Skeletal muscle tissue (tissue), 4 donors: ENCODE data around the gene DIS3L2. TPM values are rescaled to one million over a fixed set of nuclear protein-coding genes. Genes with fewer than 3 reads are reported as not detected.

Source experiments
- H3K27ac ChIP-seq: one replicate; pipeline ENCODE4 v1.7.0; 2013; ENCODE audit warnings: mild to moderate bottlenecking, low read depth, low read length, inconsistent platforms
- H3K27me3 ChIP-seq, 3 donors: one replicate each; pipeline ENCODE4 v1.7.0; 2013; ENCODE audit warnings: low read length in 3 of 3; ENCODE audit not compliant: control insufficient read depth in 3 of 3, insufficient read depth in 3 of 3
- H3K36me3 ChIP-seq, 3 donors: one replicate each; pipeline ENCODE4 v1.7.0; 2013; ENCODE audit warnings: low read length in 3 of 3; ENCODE audit not compliant: control insufficient read depth in 3 of 3, insufficient read depth in 3 of 3
- H3K4me1 ChIP-seq, 3 donors: one replicate each; pipeline ENCODE4 v1.7.0; 2013; ENCODE audit warnings: low read length in 3 of 3, mild to moderate bottlenecking in 3 of 3; ENCODE audit not compliant: control insufficient read depth in 3 of 3, insufficient read depth in 3 of 3
- H3K4me3 ChIP-seq, 3 donors: one replicate each; pipeline ENCODE4 v1.7.0; 2013; ENCODE audit warnings: low read length in 3 of 3
- H3K9ac ChIP-seq, 3 donors: one replicate each; pipeline ENCODE4 v1.7.0; 2013; ENCODE audit warnings: low read length in 3 of 3, mild to moderate bottlenecking in 3 of 3, moderate library complexity in 2 of 3, low read depth in 1 of 3
- H3K9me3 ChIP-seq, 3 donors: one replicate each; pipeline ENCODE4 v1.7.0; 2013; ENCODE audit warnings: low read length in 3 of 3; ENCODE audit not compliant: control insufficient read depth in 3 of 3
- total RNA-seq: library from RNA; depleted of rRNA; stranded (reverse); fragments of >200 nt; gene quantifications from one replicate; pipeline ENCODE4 v1.2.3, GENCODE V29; 2014
- donor health status: Osteomylitis.

The DIS3L2 gene
- total RNA-seq, 1 donor from 2014 or later: 24.0 TPM

DNA sequence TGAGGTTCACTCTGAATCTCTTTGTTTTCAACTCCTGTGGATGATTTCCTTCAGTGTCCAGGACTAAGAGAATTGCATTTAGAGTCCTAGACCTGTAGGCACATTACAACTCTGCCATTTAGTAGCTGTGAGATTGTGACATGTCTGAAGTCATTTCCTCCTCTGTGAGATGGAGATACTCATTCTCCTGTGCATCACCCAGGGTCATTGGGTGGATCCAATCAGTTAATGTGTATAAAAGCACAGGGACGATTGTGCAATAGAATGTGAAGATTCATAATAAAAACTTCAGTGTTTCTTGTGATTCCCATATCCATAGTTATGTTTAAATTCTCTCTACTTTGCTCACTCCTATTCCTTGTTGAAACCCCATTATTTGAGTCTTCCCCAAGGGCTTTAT lies 113.6 kb downstream of the DIS3L2 start:
- H3K27ac ChIP-seq: no peak overlapping the region
- no peak overlapping the region for H3K4me3 ChIP-seq
- no peaks in the 10 kb centered on the region for H3K36me3 ChIP-seq
- H3K4me1 ChIP-seq: peaks cover 7 to 21% (median 10%) of the 10 kb centered on the region in 3 donors
- H3K27me3 ChIP-seq: no peaks in the 10 kb centered on the region
- H3K9ac ChIP-seq: no peak overlapping the region
- no peaks in the 10 kb centered on the region for H3K9me3 ChIP-seq

DNA sequence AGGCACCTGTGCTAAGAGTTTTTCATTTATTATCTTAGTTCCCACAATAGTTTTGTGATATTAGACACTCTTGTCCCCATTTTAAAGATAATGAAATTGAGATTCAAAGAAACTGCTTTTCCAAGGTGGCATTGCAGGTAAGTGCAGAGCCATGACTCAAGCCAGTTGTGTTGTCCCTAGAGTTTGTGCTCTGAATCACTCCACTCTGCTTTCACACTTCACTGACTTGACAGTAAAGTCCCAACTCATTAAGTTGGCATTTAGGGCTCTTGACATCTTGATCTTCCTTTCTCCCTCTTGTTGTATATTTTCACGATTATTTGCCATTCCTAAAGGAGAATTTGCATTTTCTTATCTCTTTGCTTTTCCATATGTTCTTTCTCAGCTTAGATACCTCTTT lies 114.3 kb downstream of the DIS3L2 start:
- H3K9me3 ChIP-seq: no peaks in the 10 kb centered on the region
- H3K27me3 ChIP-seq: no peaks in the 10 kb centered on the region
- no peak overlapping the region for H3K9ac ChIP-seq
- peaks cover 7 to 21% (median 10%) of the 10 kb centered on the region in 3 donors for H3K4me1 ChIP-seq
- H3K36me3 ChIP-seq: no peaks in the 10 kb centered on the region
- H3K27ac ChIP-seq: no peak overlapping the region
- no peak overlapping the region for H3K4me3 ChIP-seq

DNA sequence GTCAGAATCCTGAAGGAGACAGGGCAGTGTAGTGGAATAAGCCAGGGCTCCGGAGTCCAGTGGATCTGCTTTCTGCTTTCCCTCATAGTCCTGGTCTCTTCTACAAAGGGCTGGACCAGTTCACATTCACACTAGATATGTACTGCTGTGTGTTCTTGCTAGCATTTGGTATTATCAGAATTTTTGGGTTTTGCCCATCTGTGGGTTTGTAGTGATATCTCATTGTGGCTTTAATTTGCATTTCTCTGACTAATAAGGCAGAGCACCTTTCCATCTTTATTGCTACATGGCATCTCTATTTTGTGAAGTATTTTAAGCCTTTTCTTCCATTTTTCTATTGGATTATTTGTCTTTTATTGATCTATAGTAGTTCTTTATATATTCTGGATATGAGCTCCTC lies 114.8 kb downstream of the DIS3L2 start:
- Histone ChIP-seq H3K4me1 (peaks cover 7 to 21% (median 10%) of the 10 kb centered on the region in 3 donors), H3K36me3 (no peaks in the 10 kb centered on the region), H3K9ac (no peak overlapping the region), H3K9me3 (no peaks in the 10 kb centered on the region), H3K27ac (no peak overlapping the region), H3K4me3 (no peak overlapping the region), H3K27me3 (no peaks in the 10 kb centered on the region)

DNA sequence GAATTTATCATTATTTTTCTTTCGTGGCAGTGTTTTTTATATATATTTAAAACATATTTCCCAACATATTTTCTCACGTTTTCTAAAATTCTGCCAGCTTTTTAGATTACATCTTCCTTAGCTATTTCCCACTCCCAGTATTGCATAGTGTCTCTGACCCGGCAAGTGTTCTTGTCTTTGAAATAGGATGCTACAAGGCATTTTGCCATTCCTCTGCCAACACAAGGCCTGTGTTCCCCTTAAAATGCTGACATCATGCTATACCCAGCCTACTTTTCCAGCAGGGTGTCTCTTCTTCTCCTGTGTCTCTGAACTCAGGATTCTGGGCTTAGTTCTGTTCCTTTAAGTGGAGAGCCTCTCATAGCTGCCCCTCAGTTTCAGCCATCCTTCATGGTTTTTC lies 115.2 kb downstream of the DIS3L2 start:
- no peaks in the 10 kb centered on the region for H3K9me3 ChIP-seq
- H3K36me3 ChIP-seq: no peaks in the 10 kb centered on the region
- peaks cover 7 to 21% (median 10%) of the 10 kb centered on the region in 3 donors for H3K4me1 ChIP-seq
- peak overlapping the region in 1 of 3 donors; percentile 15 for H3K9ac ChIP-seq
- no peaks in the 10 kb centered on the region for H3K27me3 ChIP-seq
- no peak overlapping the region for H3K4me3 ChIP-seq
- no peak overlapping the region for H3K27ac ChIP-seq

DNA sequence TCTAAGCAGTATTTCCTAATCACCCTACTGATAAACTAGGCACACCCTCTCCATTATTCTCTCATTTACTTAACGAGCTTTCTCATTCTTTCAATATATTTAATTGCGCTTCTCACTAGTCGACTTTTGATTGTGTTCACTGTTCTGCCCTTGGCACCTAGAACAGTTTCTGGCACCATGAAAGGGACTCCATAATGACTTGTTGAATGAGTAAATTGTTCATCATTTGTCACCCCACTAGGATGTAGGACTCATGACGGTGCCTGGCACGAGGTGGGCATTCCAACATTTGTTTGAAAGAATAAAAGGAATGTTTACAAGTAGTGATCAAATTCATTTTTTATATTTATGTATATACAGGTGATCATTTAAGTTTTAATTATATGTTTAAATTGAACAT lies 123.7 kb downstream of the DIS3L2 start:
- H3K9me3 ChIP-seq: no peaks in the 10 kb centered on the region
- H3K27ac ChIP-seq: no peak overlapping the region
- no peak overlapping the region for H3K9ac ChIP-seq
- H3K4me3 ChIP-seq: no peak overlapping the region
- peaks cover 0 to 3% (median 2%) of the 10 kb centered on the region in 3 donors for H3K36me3 ChIP-seq
- H3K4me1 ChIP-seq: no peaks in the 10 kb centered on the region
- no peaks in the 10 kb centered on the region for H3K27me3 ChIP-seq

DNA sequence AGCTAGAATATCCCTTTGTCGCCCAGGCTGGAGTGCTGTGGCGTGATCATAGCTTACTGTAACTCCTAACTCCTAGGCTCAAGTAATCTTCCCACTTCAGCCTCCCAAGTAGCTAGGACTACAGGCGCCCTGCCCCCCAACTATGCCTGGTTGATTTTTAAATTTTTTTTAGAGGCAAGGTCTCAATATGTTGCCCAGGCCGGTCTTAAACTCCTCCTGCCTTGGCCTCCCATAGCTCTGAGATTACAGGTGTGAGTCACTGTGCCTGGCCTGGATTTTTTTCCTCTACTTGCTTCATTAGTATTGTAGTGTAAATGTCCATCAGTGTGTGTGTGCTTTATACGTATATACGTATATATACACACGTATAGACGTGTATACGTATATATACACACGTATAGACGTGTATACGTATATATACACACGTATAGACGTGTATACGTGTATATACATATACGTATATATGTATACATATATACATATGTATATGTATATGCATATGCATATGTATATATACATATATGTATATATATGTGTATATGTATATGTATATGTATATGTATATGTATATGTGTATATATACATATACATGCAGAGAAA lies 124.4 kb downstream of the DIS3L2 start:
- Histone ChIP-seq H3K27me3 (no peaks in the 10 kb centered on the region), H3K4me3 (no peak overlapping the region), H3K4me1 (no peaks in the 10 kb centered on the region), H3K27ac (no peak overlapping the region), H3K9me3 (no peaks in the 10 kb centered on the region), H3K36me3 (peaks cover 0 to 3% (median 2%) of the 10 kb centered on the region in 3 donors), H3K9ac (no peak overlapping the region)

DNA sequence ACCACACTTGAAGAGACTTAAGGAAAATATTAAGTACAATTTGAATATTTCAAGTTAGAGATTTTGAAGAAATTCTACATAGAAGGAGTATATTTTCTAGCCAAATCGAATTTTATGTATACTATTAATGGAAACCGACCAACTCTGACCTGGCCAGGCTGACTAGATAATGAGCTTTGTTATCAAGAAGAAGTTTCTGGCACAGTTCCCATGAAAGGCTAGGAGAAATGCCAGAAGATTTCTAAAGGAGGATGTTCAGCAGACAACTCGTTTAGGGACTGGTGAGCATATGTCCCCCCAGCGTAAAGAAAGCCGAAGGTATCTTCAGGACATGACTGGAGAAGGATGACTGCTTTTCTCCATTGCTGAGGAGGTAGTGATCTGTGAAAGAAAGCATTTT lies 127.3 kb downstream of the DIS3L2 start:
- no peak overlapping the region for H3K9ac ChIP-seq
- H3K4me1 ChIP-seq: no peaks in the 10 kb centered on the region
- peaks cover 0 to 3% (median 2%) of the 10 kb centered on the region in 3 donors for H3K36me3 ChIP-seq
- no peak overlapping the region for H3K4me3 ChIP-seq
- H3K27me3 ChIP-seq: no peaks in the 10 kb centered on the region
- peaks cover 0 to 2% (median 0%) of the 10 kb centered on the region in 3 donors for H3K9me3 ChIP-seq
- no peak overlapping the region for H3K27ac ChIP-seq

DNA sequence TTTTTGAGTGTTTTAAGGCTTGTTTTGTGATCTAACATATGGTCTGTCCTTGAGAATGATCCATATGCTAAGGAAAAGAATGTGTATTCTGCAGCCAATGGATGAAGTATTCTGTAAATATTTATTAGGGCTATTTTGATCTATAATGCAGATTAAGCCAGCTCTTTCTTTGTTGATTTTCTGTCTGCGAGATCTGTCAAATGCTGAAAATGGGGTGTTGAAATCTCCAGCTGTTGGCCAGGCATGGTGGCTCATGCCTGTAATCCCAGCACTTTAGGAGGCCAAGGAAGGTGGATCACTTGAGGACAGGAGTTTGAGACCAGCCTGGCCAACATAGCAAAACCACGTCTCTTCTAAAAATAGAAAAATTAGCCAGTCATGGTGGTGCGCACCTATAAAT lies 132.7 kb downstream of the DIS3L2 start:
- H3K4me3 ChIP-seq: no peak overlapping the region
- H3K27me3 ChIP-seq: no peaks in the 10 kb centered on the region
- no peak overlapping the region for H3K9ac ChIP-seq
- H3K36me3 ChIP-seq: peaks cover 0 to 10% (median 9%) of the 10 kb centered on the region in 3 donors
- peaks cover 0 to 4% (median 0%) of the 10 kb centered on the region in 3 donors for H3K9me3 ChIP-seq
- H3K4me1 ChIP-seq: no peaks in the 10 kb centered on the region
- H3K27ac ChIP-seq: no peak overlapping the region

DNA sequence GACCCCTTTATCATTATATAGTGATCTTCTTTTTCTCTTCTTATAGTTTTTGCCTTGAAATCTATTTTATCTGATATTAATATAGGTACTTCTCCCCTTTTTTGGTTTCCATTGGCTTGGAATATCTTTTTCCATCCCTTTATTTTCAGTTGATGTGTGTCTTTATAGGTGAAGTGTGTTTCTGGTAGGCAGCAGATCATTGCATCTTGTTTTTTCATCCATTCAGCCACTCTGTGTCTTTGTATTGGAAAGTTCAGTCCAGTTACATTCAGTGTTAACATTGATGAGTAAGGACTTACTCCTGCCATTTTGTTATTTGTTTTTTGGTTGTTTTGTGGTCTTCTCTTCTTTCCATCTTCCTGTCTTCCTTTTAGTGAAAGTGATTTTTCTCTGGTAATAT lies 133.4 kb downstream of the DIS3L2 start:
- Histone ChIP-seq H3K9me3 (peaks cover 0 to 4% (median 0%) of the 10 kb centered on the region in 3 donors), H3K27ac (no peak overlapping the region), H3K9ac (no peak overlapping the region), H3K4me1 (no peaks in the 10 kb centered on the region), H3K4me3 (no peak overlapping the region), H3K27me3 (no peaks in the 10 kb centered on the region), H3K36me3 (peaks cover 0 to 10% (median 7%) of the 10 kb centered on the region in 3 donors)

DNA sequence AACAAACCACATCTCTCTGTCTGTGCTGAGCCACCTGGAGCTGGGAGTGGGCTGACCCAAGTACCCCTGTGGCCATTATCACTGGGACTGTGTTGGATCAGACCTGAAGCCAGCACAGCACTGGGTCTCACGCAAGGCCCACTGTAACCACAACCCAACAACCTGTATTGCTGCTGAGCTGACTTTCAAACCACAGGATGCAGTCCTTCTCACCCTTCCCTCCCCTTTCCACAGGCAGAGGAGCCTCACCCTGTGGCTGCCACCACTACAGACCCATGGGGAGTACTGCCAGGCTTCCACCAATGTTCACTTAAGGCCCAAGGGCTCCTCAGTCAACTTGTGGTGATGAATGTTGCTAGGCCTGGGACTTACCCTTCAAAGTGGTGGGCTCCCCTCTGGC lies 135.7 kb downstream of the DIS3L2 start:
- H3K9ac ChIP-seq: no peak overlapping the region
- peaks cover 0 to 2% (median 0%) of the 10 kb centered on the region in 3 donors for H3K9me3 ChIP-seq
- H3K36me3 ChIP-seq: peaks cover 0 to 10% (median 7%) of the 10 kb centered on the region in 3 donors
- H3K4me1 ChIP-seq: no peaks in the 10 kb centered on the region
- H3K27ac ChIP-seq: no peak overlapping the region
- no peak overlapping the region for H3K4me3 ChIP-seq
- H3K27me3 ChIP-seq: no peaks in the 10 kb centered on the region
